Measurements from ENCODE around the gene MMRN1. TPM values are rescaled to one million over a fixed set of nuclear protein-coding genes. Genes with fewer than 3 reads are reported as not detected.

The MMRN1 gene
- total RNA-seq, 1 donor from 2014 or later = 11.7 TPM

- Mint-ChIP-seq H3K36me3 (ENCODE audit: low read depth) (no peaks in the 10 kb centered on the region), H3K27ac (ENCODE audit: unreplicated experiment) (no peak overlapping the region), H3K4me1 (peaks cover 3% of the 10 kb centered on the region), H3K4me3 (no peak overlapping the region), H3K27me3 (ENCODE audit: low read depth) (no peaks in the 10 kb centered on the region), H3K9me3 (no peaks in the 10 kb centered on the region)
- no peak for DNase-seq (ENCODE audit: low read depth, low spot score)
- no peak for TF ChIP-seq CTCF (conservative IDR thresholded peaks at IDR 0.05)
These were observed 57.8 kb downstream of the MMRN1 start for GRCh38 chr4:89952458-89952857.

- Mint-ChIP-seq H3K4me1 (peaks cover 5% of the 10 kb centered on the region), H3K27me3 (ENCODE audit: low read depth) (no peaks in the 10 kb centered on the region), H3K4me3 (no peak overlapping the region), H3K27ac (ENCODE audit: unreplicated experiment) (no peak overlapping the region), H3K36me3 (ENCODE audit: low read depth) (no peaks in the 10 kb centered on the region), H3K9me3 (no peaks in the 10 kb centered on the region)
- DNase-seq (ENCODE audit: low read depth, low spot score) = no peak
- TF ChIP-seq CTCF (conservative IDR thresholded peaks at IDR 0.05) = no peak
These were observed 60.4 kb downstream of the MMRN1 start for GRCh38 chr4:89954906-89955695.

- H3K27me3 Mint-ChIP-seq (ENCODE audit: low read depth) = no peaks in the 10 kb centered on the region
- no peak overlapping the region for H3K27ac Mint-ChIP-seq (ENCODE audit: unreplicated experiment)
- H3K4me1 Mint-ChIP-seq = peaks cover 5% of the 10 kb centered on the region
- H3K36me3 Mint-ChIP-seq (ENCODE audit: low read depth) = no peaks in the 10 kb centered on the region
- DNase-seq (ENCODE audit: low read depth, low spot score) = no peak
- no peak for TF ChIP-seq CTCF (conservative IDR thresholded peaks at IDR 0.05)
- H3K9me3 Mint-ChIP-seq = peaks cover 2% of the 10 kb centered on the region
- H3K4me3 Mint-ChIP-seq = no peak overlapping the region
These were observed 62.6 kb downstream of the MMRN1 start for GRCh38 chr4:89957046-89957926.

- Mint-ChIP-seq H3K4me3 (no peak overlapping the region), H3K4me1 (no peaks in the 10 kb centered on the region), H3K27ac (ENCODE audit: unreplicated experiment) (no peak overlapping the region), H3K27me3 (ENCODE audit: low read depth) (no peaks in the 10 kb centered on the region), H3K36me3 (ENCODE audit: low read depth) (no peaks in the 10 kb centered on the region), H3K9me3 (no peaks in the 10 kb centered on the region)
- no peak for DNase-seq (ENCODE audit: low read depth, low spot score)
- TF ChIP-seq CTCF (conservative IDR thresholded peaks at IDR 0.05) = no peak
These were observed 87.2 kb downstream of the MMRN1 start for GRCh38 chr4:89981789-89982334.

GRCh38 chr4:89988268-89988667 lies 93.6 kb downstream of the MMRN1 start:
- no peak for TF ChIP-seq CTCF (conservative IDR thresholded peaks at IDR 0.05)
- Mint-ChIP-seq H3K4me3 (no peak overlapping the region), H3K4me1 (no peaks in the 10 kb centered on the region), H3K9me3 (peaks cover 7% of the 10 kb centered on the region), H3K27me3 (ENCODE audit: low read depth) (no peaks in the 10 kb centered on the region), H3K27ac (ENCODE audit: unreplicated experiment) (no peak overlapping the region), H3K36me3 (ENCODE audit: low read depth) (peaks cover 7% of the 10 kb centered on the region)
- no peak for DNase-seq (ENCODE audit: low read depth, low spot score)

Measured in neural crest cell (in vitro differentiated cells).